ENCODE data around the gene ZDHHC14. TPM values are rescaled to one million over a fixed set of nuclear protein-coding genes. Genes with fewer than 3 reads are reported as not detected.

The ZDHHC14 gene
- total RNA-seq, 1 experiment from 2014 or later = 1.7 TPM

DNA sequence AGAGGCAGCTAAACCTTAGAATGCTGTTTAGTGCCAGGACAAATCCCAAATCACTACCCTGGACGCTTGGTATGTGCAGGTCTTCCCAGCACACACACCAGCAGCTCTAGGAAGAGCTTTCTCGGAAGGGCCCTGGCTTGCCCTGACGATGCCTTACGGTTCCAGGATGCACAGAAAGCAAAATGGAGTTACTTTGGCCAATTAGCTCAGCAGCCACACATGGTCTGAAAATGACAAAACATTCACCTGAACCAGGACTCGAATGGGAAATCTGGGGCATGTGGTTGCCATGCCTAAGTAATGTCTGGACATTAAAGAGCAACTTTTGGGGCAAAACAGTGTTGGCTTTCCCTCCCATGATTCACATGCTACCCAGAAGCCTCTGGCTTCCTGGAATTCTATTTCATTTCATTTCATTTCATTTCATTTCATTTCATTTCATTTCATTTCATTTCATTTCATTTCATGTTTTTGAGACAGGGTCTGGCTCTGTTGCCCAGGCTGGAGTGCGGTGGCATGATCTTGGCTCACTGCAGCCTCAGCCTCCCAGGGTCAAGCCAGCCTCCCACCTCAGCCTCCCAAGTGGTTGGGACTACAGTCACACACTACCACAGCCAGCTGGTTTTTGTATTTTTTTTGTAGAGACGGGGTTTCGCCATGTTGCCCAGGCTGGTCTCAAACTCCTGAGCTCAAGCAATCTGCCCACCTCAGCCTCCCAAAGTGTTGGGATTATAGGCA is 153.3 kb downstream of the ZDHHC14 start:
- no peak overlapping the region for H3K23ac ChIP-seq (ENCODE audit: insufficient read length, low read depth, low read length)
- no peak overlapping the region for H4K5ac ChIP-seq (ENCODE audit: insufficient read length, low read depth, low read length)
- no peak overlapping the region for H3K4me2 ChIP-seq (ENCODE audit: insufficient read depth, insufficient read length, low read length)
- no peak overlapping the region for H2AK5ac ChIP-seq (ENCODE audit: insufficient read length, low read length)
- no peak overlapping the region for H3T11ph ChIP-seq (ENCODE audit: low read length)
- H2BK12ac ChIP-seq (ENCODE audit: insufficient read length, low read depth, low read length) = no peak overlapping the region
- no peak overlapping the region for H4K8ac ChIP-seq (replicated peaks; ENCODE audit: insufficient read length, low read depth, low read length)
- TF ChIP-seq CTCF (conservative IDR thresholded peaks at IDR 0.05) = no peak
- no peak overlapping the region for H3K9ac ChIP-seq (ENCODE audit: extremely low read depth, insufficient read length, low read length)
- no peak overlapping the region for H3K56ac ChIP-seq (ENCODE audit: insufficient read length, low read depth, low read length)
- no peaks in the 10 kb centered on the region for H3K79me1 ChIP-seq (ENCODE audit: insufficient read depth, low read depth, low read length, poor library complexity, severe bottlenecking)
- no peaks in the 10 kb centered on the region for H3K23me2 ChIP-seq (ENCODE audit: insufficient read length, low read depth, low read length, poor library complexity, severe bottlenecking)
- Mint-ChIP-seq H3K4me1 (peaks cover 50 to 53% of the 10 kb centered on the region in 2 experiments), H3K9me3 (no peaks in the 10 kb centered on the region), H3K36me3 (ENCODE audit: insufficient read depth in 1 of 3, low read depth in 3 of 3) (no peaks in the 10 kb centered on the region), H3K4me3 (no peak overlapping the region), H3K27ac (no peak overlapping the region), H3K27me3 (ENCODE audit: low read depth) (peaks cover 21% of the 10 kb centered on the region)
- no peaks in the 10 kb centered on the region for H3K9me3 ChIP-seq (ENCODE audit: control insufficient read depth, low read depth, low read length)
- H3K18ac ChIP-seq (ENCODE audit: insufficient read length, low read depth, low read length) = no peak overlapping the region
- H3K27me3 ChIP-seq (ENCODE audit: insufficient read depth, low read length) = no peaks in the 10 kb centered on the region
- no peak overlapping the region for H2BK5ac ChIP-seq (ENCODE audit: insufficient read length, low read length)
- H2BK120ac ChIP-seq (ENCODE audit: low read depth, low read length, poor library complexity, severe bottlenecking) = no peak overlapping the region
- no peak overlapping the region for H4K91ac ChIP-seq (ENCODE audit: insufficient read length, low read depth, low read length)
- no peaks in the 10 kb centered on the region for H4K20me1 ChIP-seq (ENCODE audit: control insufficient read depth, insufficient read depth, insufficient read length)
- peaks cover 17% of the 10 kb centered on the region; the same call in 1 of the 2 replicates for H3K4me1 ChIP-seq (ENCODE audit: insufficient read depth, low read length)
- H2BK20ac ChIP-seq (ENCODE audit: low read depth, low read length, poor library complexity, severe bottlenecking) = no peak overlapping the region
- no peak for DNase-seq
- H2AFZ ChIP-seq (ENCODE audit: low read length) = no peak overlapping the region
- H2BK15ac ChIP-seq (ENCODE audit: low read depth, low read length) = no peak overlapping the region
- H3K14ac ChIP-seq (ENCODE audit: insufficient read depth, low read length) = no peak overlapping the region
- WGBS (ENCODE audit: extremely low coverage, insufficient read length, low lambda C conversion rate) = no CpG with 5 or more reads among the region's 8 CpGs
- no peak overlapping the region for H3K4ac ChIP-seq (ENCODE audit: low read depth, low read length)
- no peak overlapping the region for H3K27ac ChIP-seq (ENCODE audit: insufficient read length, low read depth, low read length)
- no peaks in the 10 kb centered on the region for H3K79me2 ChIP-seq (ENCODE audit: insufficient read depth, low read length)

Data from H9 (cell line).